Eye (tissue), 1 donor: Measurements from ENCODE around the gene SNCA.

Experiments
- DNase-seq: peaks from one replicate; pipeline ENCODE4 v3.0.0-alpha.2; 2015

SNCA gene

GRCh38 chr4:89703829-89704590 is 133.0 kb downstream of the SNCA start:
- no peak for DNase-seq

GRCh38 chr4:89700766-89701423 is 136.1 kb downstream of the SNCA start:
- DNase-seq, result no peak

GRCh38 chr4:89685690-89686089 is 151.3 kb downstream of the SNCA start:
- no peak for DNase-seq

GRCh38 chr4:89685277-89685676 is 151.7 kb downstream of the SNCA start:
- DNase-seq, result no peak

- no peak for DNase-seq
Observed at GRCh38 chr4:89684536-89684935, 152.4 kb downstream of the SNCA start.

GRCh38 chr4:89682808-89683207 is 154.2 kb downstream of the SNCA start:
- DNase-seq, result no peak

- DNase-seq, result no peak
Observed at GRCh38 chr4:89681671-89682070, 155.3 kb downstream of the SNCA start.

GRCh38 chr4:89681219-89681618 is 155.7 kb downstream of the SNCA start:
- no peak for DNase-seq

GRCh38 chr4:89674876-89675459 is 162.0 kb downstream of the SNCA start:
- DNase-seq, result no peak
